Activated B cell treated with CpG ODN at 0.5 μM for 24 hours (primary cell): ENCODE data around the gene DFFB. TPM values are rescaled to one million over a fixed set of nuclear protein-coding genes. Genes with fewer than 3 reads are reported as not detected.

Experiments
- ATAC-seq: fragments of 200-7000 bp; cut with Tn5 transposase; one replicate; pipeline ENCODE4 v1.10.0; 2021; ENCODE audit warnings: low read depth, mild to moderate bottlenecking, moderate library complexity
- CTCF ChIA-PET: fragments of 350-600 bp; sonication (Branson Sonifier 250); formaldehyde crosslinking; loops from one replicate; lab custom pipeline; 2021; ENCODE audit warnings: antibody characterized with exemption; lab: Charles Lee
- POLR2A ChIA-PET: fragments of 350-600 bp; sonication (Branson Sonifier 250); formaldehyde crosslinking; loops from one replicate; lab custom pipeline; 2021; ENCODE audit warnings: antibody characterized with exemption; lab: Charles Lee
- DNase-seq: peaks from one replicate; pipeline ENCODE4 v3.0.0; 2022
- H3K27ac Mint-ChIP-seq: one replicate; pipeline ENCODE4 v1.8.0; 2020; ENCODE audit warnings: mixed read lengths
- H3K27me3 Mint-ChIP-seq: one replicate; pipeline ENCODE4 v1.8.0; 2021; ENCODE audit warnings: mixed read lengths
- H3K36me3 Mint-ChIP-seq: one replicate; pipeline ENCODE4 v1.8.0; 2021; ENCODE audit warnings: low read depth, mixed read lengths
- H3K4me1 Mint-ChIP-seq: one replicate; pipeline ENCODE4 v1.8.0; 2021; ENCODE audit warnings: mixed read lengths
- H3K4me3 Mint-ChIP-seq: one replicate; pipeline ENCODE4 v1.8.0; 2020; ENCODE audit warnings: mild to moderate bottlenecking, mixed read lengths
- H3K9me3 Mint-ChIP-seq: one replicate; pipeline ENCODE4 v1.8.0; 2020; ENCODE audit warnings: mixed read lengths
- intact Hi-C: fragments of 100-400 bp; cut with micrococcal nuclease; formaldehyde crosslinking; loops from one replicate; pipeline ENCODE4 v1.15.1; 2024
- total RNA-seq: library from RNA; stranded (reverse); gene quantifications from 2 replicates; pipeline ENCODE4 v1.2.3, GENCODE V29; 2022
- TF ChIP-seq, protein P1 (sequence below): fragments of 200-600 bp; IDR thresholded peaks from one replicate; pipeline ENCODE4 v1.8.0; 2022; ENCODE audit warnings: antibody characterized with exemption, mild to moderate bottlenecking

Gene DFFB
- total RNA-seq, 1 donor from 2014 or later: 10.5 TPM

GRCh38 chr1:3828391-3828790 lies 28.9 kb upstream of the DFFB start:
- H3K4me3 Mint-ChIP-seq: no peak overlapping the region
- no peaks in the 10 kb centered on the region for H3K4me1 Mint-ChIP-seq
- peaks cover 80% of the 10 kb centered on the region for H3K36me3 Mint-ChIP-seq
- no peaks in the 10 kb centered on the region for H3K27me3 Mint-ChIP-seq
- intact Hi-C loops: no loop called here
- ChIA-PET POLR2A (no interaction called here), CTCF (no interaction called here)
- TF ChIP-seq, protein P1, sequence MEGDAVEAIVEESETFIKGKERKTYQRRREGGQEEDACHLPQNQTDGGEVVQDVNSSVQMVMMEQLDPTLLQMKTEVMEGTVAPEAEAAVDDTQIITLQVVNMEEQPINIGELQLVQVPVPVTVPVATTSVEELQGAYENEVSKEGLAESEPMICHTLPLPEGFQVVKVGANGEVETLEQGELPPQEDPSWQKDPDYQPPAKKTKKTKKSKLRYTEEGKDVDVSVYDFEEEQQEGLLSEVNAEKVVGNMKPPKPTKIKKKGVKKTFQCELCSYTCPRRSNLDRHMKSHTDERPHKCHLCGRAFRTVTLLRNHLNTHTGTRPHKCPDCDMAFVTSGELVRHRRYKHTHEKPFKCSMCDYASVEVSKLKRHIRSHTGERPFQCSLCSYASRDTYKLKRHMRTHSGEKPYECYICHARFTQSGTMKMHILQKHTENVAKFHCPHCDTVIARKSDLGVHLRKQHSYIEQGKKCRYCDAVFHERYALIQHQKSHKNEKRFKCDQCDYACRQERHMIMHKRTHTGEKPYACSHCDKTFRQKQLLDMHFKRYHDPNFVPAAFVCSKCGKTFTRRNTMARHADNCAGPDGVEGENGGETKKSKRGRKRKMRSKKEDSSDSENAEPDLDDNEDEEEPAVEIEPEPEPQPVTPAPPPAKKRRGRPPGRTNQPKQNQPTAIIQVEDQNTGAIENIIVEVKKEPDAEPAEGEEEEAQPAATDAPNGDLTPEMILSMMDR: no peak
- no peak overlapping the region for H3K27ac Mint-ChIP-seq
- no peaks in the 10 kb centered on the region for H3K9me3 Mint-ChIP-seq
- DNase-seq (no peak), ATAC-seq (no peak)

DNA sequence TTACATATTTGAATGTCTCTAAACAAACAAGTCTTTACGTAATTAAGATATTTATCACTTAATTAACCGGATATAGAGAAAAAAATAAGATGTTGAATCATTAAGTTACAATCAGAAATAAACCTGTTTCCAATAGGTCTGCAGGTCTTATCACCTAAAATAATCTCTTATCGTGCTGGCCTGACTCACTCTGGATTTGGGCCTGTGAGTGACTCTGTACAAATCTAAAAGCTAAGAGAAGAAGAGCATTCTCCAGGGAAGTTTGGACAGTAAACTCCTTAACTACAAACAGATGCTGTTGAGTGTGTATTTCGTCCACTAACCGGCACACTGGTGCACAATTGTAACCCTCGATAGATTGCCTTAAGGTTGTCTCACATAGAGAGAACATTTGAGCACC lies 25.6 kb upstream of the DFFB start:
- H3K4me3 Mint-ChIP-seq: no peak overlapping the region
- intact Hi-C loops: no loop called here
- DNase-seq (no peak), ATAC-seq (no peak)
- H3K27me3 Mint-ChIP-seq: no peaks in the 10 kb centered on the region
- ChIA-PET CTCF (no interaction called here), POLR2A (no interaction called here)
- H3K36me3 Mint-ChIP-seq: peaks cover 78% of the 10 kb centered on the region
- no peaks in the 10 kb centered on the region for H3K4me1 Mint-ChIP-seq
- TF ChIP-seq, protein P1: no peak
- H3K9me3 Mint-ChIP-seq: no peaks in the 10 kb centered on the region
- H3K27ac Mint-ChIP-seq: no peak overlapping the region

DNA sequence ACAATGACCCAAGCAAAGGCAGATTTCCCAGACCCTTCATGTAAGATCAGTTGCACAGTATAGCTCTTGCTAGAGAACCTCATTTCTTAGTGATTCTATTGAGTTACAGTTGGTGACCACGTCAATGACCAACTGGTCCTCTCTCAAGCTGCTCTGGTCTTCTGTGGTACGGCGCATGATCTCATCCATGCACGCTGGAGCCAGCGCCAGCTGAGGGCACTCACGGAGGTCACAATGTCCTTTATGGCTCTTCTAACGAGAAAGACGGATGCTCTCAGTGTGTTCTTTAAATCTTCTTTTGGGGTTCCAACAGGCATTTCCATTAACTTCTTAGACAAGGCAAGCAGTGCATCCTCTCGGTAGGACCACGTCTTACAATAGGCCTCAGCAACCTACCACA lies 22.6 kb upstream of the DFFB start:
- ChIA-PET CTCF (no interaction called here), POLR2A (no interaction called here)
- no peak overlapping the region for H3K4me3 Mint-ChIP-seq
- H3K36me3 Mint-ChIP-seq: peaks cover 81% of the 10 kb centered on the region
- TF ChIP-seq, protein P1: no peak
- no peak for DNase-seq
- peaks cover 4% of the 10 kb centered on the region for H3K9me3 Mint-ChIP-seq
- H3K27me3 Mint-ChIP-seq: no peaks in the 10 kb centered on the region
- intact Hi-C loops: no loop called here
- ATAC-seq: no peak
- peaks cover 4% of the 10 kb centered on the region for H3K4me1 Mint-ChIP-seq
- H3K27ac Mint-ChIP-seq: no peak overlapping the region

GRCh38 chr1:3836421-3836820 lies 20.9 kb upstream of the DFFB start:
- peaks cover 4% of the 10 kb centered on the region for H3K9me3 Mint-ChIP-seq
- H3K4me1 Mint-ChIP-seq: peaks cover 12% of the 10 kb centered on the region
- DNase-seq (no peak), ATAC-seq (no peak)
- intact Hi-C loops: no loop called here
- no peak overlapping the region for H3K4me3 Mint-ChIP-seq
- H3K27me3 Mint-ChIP-seq: no peaks in the 10 kb centered on the region
- POLR2A ChIA-PET: no interaction called here
- CTCF ChIA-PET: no interaction called here
- peaks cover 79% of the 10 kb centered on the region for H3K36me3 Mint-ChIP-seq
- no peak overlapping the region for H3K27ac Mint-ChIP-seq
- TF ChIP-seq, protein P1: no peak

DNA sequence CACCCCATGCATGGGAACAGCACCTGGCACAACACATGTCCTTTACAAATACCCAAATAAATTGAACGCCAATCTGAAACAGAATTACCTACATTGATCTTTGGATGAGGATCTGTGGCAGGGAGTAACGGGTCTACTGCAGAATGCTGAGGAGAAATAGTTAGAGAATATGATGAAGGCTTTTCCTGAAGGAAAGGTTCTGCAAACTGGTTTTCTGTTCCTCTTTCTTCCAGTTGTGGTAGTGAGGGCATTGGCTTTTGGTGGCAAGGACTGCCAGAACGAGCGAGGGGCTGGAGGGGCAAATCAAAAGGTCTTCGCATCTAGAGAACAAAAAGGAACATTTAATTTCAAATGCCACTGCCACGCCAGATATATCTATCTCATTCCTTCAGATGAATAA lies 20.1 kb upstream of the DFFB start:
- CTCF ChIA-PET: no interaction called here
- TF ChIP-seq, protein P1: no peak

More for the DNA sequence above, 20.1 kb upstream of the DFFB start:
- Mint-ChIP-seq H3K36me3 (peaks cover 75% of the 10 kb centered on the region), H3K9me3 (peaks cover 4% of the 10 kb centered on the region), H3K27me3 (no peaks in the 10 kb centered on the region), H3K4me3 (no peak overlapping the region), H3K27ac (no peak overlapping the region), H3K4me1 (peaks cover 16% of the 10 kb centered on the region)
- DNase-seq: no peak
- ATAC-seq: no peak
- intact Hi-C loops: no loop called here
- POLR2A ChIA-PET: no interaction called here
